Bronchial smooth muscle cell (primary cell): Measurements from ENCODE around the gene CSN2. TPM values are rescaled to one million over a fixed set of nuclear protein-coding genes. Genes with fewer than 3 reads are reported as not detected.

Experiments
- total RNA-seq: library from RNA; depleted of rRNA; stranded (reverse); fragments of >200 nt; gene quantifications from 2 replicates; pipeline ENCODE4 v1.2.1, GENCODE V29; 2014

CSN2 gene
- not detected in 2 replicates for total RNA-seq

DNA sequence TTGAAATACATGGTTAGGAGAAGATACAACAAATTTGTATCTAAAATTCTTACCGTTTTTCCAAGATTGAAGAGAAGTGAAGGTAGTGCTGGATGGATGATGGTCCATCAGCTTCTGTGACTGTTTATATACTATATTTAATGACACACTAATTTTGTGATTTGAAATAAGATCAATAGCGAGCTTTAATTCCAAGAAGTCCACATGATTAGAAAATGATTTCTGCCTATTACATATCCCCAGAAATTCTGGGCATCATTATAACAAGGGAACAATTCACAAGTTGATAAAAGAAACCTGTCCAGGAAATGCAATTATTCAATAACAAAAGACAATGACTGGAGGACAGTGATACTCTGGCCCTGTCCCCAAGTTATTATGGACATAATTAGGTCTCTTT lies at the start of gene CSN2:
Gene CSN2, minus strand, starts transcription at position 101 of the 400 bp plus-strand sequence. CDS start 4,733 bp downstream, outside the sequence.

GRCh38 chr4:69995526-69996016 lies 30.0 kb upstream of the CSN2 start, which contains the start of gene STATH:
STATH (plus strand) TSS chr4:69995966; CDS start chr4:69998438, 2,472 bp downstream.

GRCh38 chr4:69930768-69931167 lies 34.8 kb downstream of the CSN2 start, which contains the start of gene CSN1S1:
CSN1S1 (plus strand) TSS chr4:69931068; CDS start chr4:69932556, 1,488 bp downstream.

Other genes with a start within 250 kb of the CSN2 start
- 0.32 TPM in 1 of 2 replicates, not detected in the other for gene SULT1B1, start 205.1 kb downstream of the CSN2 start, total RNA-seq
- gene SULT1E1, start 105.6 kb downstream of the CSN2 start, total RNA-seq, result 0.16 TPM in 1 of 2 replicates, not detected in the other
- not detected in 2 replicates for gene CSN1S1, start 34.7 kb downstream of the CSN2 start, total RNA-seq
- gene STATH, start 30.2 kb upstream of the CSN2 start, total RNA-seq, result not detected in 2 replicates
- not detected in 2 replicates for gene HTN3, start 62.7 kb upstream of the CSN2 start, total RNA-seq
- not detected in 2 replicates for gene HTN1, start 84.7 kb upstream of the CSN2 start, total RNA-seq
- not detected in 2 replicates for gene PRR27, start 188.5 kb upstream of the CSN2 start, total RNA-seq
- gene ODAM, start 230.0 kb upstream of the CSN2 start, total RNA-seq, result not detected in 2 replicates